ENCODE measurements around the gene OR7G2.
"Not testable (repeated sequence)": the region's sequence is repeated elsewhere in the genome, so short reads cannot be mapped to it uniquely, and the experiment has no call there.

The OR7G2 gene

DNA sequence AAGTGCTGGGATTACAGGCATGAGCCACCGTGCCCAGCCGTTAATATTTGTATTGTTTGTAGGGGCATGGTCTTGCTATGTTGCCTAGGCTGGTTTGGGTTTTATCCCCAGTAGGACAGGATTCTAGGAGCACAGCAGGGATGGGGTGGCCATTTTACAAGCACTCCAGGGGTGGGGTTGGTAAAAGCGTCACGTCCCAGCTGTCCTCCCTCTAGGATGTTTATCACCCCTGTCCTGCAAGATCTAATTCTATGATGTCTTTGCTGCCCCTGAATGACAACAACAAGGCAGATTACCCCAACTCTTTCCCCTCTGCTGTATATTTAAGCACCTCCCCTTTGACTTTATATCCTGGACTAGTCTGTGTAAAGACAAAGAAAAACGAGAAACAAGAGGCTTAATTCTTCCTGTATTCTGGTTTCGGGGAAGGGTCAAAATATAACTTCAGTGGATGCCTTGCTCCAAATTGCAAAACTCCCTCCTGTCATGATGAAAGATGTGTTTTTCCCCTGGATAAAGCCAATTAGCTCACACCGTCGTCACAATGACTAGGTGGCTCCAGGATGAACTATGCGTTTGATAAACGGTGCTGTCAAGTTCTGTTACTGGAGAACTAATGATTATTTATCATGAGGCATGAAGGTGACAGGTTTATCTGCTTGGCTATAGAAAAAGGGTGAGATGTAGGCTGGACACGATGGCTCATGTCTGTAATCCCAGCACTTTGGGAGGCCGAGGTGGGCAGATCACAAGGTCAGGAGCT lies 48.2 kb downstream of the OR7G2 start:
- no peak for DNase-seq (ENCODE audit: low read depth in 1 of 2, low spot score in 1 of 2)
- TF ChIP-seq, protein P1, sequence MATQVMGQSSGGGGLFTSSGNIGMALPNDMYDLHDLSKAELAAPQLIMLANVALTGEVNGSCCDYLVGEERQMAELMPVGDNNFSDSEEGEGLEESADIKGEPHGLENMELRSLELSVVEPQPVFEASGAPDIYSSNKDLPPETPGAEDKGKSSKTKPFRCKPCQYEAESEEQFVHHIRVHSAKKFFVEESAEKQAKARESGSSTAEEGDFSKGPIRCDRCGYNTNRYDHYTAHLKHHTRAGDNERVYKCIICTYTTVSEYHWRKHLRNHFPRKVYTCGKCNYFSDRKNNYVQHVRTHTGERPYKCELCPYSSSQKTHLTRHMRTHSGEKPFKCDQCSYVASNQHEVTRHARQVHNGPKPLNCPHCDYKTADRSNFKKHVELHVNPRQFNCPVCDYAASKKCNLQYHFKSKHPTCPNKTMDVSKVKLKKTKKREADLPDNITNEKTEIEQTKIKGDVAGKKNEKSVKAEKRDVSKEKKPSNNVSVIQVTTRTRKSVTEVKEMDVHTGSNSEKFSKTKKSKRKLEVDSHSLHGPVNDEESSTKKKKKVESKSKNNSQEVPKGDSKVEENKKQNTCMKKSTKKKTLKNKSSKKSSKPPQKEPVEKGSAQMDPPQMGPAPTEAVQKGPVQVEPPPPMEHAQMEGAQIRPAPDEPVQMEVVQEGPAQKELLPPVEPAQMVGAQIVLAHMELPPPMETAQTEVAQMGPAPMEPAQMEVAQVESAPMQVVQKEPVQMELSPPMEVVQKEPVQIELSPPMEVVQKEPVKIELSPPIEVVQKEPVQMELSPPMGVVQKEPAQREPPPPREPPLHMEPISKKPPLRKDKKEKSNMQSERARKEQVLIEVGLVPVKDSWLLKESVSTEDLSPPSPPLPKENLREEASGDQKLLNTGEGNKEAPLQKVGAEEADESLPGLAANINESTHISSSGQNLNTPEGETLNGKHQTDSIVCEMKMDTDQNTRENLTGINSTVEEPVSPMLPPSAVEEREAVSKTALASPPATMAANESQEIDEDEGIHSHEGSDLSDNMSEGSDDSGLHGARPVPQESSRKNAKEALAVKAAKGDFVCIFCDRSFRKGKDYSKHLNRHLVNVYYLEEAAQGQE (IDR thresholded peaks at IDR 0.05; ENCODE audit: insufficient replicate concordance, low read depth) = no peak
- TF ChIP-seq, protein P2, sequence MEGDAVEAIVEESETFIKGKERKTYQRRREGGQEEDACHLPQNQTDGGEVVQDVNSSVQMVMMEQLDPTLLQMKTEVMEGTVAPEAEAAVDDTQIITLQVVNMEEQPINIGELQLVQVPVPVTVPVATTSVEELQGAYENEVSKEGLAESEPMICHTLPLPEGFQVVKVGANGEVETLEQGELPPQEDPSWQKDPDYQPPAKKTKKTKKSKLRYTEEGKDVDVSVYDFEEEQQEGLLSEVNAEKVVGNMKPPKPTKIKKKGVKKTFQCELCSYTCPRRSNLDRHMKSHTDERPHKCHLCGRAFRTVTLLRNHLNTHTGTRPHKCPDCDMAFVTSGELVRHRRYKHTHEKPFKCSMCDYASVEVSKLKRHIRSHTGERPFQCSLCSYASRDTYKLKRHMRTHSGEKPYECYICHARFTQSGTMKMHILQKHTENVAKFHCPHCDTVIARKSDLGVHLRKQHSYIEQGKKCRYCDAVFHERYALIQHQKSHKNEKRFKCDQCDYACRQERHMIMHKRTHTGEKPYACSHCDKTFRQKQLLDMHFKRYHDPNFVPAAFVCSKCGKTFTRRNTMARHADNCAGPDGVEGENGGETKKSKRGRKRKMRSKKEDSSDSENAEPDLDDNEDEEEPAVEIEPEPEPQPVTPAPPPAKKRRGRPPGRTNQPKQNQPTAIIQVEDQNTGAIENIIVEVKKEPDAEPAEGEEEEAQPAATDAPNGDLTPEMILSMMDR (IDR thresholded peaks at IDR 0.05; ENCODE audit: insufficient read depth, low read length) = no peak
- TF ChIP-seq GABPA (IDR thresholded peaks at IDR 0.05; ENCODE audit: low read depth) (no peak), SPI1 (IDR thresholded peaks at IDR 0.05; ENCODE audit: borderline replicate concordance, low read depth) (no peak), POLR2AphosphoS5 (IDR thresholded peaks at IDR 0.05; ENCODE audit: low read depth) (no peak)
- H3K27me3 ChIP-seq (ENCODE audit: insufficient read depth, poor library complexity, severe bottlenecking) = no peaks in the 10 kb centered on the region
- no peak overlapping the region for H3K4me3 ChIP-seq (replicated peaks; ENCODE audit: insufficient read depth, low read length)
- H3K27ac ChIP-seq (replicated peaks) = no peak overlapping the region

DNA sequence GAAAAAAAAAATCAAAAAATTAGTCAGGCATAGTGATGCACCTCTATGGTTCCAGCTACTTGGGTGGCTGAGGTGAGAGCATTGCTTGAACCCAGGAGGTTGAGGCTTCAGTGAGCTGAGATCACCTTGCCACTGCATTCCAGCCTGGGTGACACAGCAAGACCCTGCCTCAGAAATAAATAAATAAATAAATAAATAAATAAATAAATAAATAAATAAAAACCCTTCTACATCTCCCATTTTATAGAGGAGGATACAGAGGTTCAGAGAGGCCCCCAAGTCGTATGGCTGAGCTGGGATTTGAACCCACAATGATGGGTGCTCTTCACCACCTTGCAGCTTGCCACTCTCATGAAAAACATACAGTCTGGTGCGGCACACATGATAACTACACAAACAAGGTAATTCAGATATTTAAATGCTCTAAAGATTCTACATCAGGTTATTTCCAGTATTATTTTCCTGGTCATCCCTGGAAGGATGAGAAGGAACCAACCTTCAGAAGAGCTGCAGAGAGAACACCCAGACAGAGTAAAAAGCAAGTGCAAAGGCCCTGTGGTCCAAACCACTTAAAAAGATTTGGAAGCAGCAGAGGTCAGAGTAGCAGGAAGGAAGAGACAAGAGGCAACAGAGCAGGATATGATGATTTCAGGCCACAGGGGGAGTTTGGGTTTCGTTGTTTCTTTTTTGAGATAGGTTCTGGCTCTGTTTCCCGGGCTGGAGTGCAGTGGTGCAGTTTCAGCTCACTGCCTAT lies 49.6 kb downstream of the OR7G2 start:
- DNase-seq (ENCODE audit: low read depth in 1 of 2, low spot score in 1 of 2) = no peak
- Histone ChIP-seq H3K27ac (replicated peaks) (no peak overlapping the region), H3K27me3 (ENCODE audit: insufficient read depth, poor library complexity, severe bottlenecking) (no peaks in the 10 kb centered on the region), H3K4me3 (replicated peaks; ENCODE audit: insufficient read depth, low read length) (no peak overlapping the region)
- TF ChIP-seq POLR2AphosphoS5 (IDR thresholded peaks at IDR 0.05; ENCODE audit: low read depth) (no peak), GABPA (IDR thresholded peaks at IDR 0.05; ENCODE audit: low read depth) (no peak), SPI1 (IDR thresholded peaks at IDR 0.05; ENCODE audit: borderline replicate concordance, low read depth) (no peak)
- TF ChIP-seq, protein P2 (IDR thresholded peaks at IDR 0.05; ENCODE audit: insufficient read depth, low read length) = no peak
- TF ChIP-seq, protein P1 (IDR thresholded peaks at IDR 0.05; ENCODE audit: insufficient replicate concordance, low read depth) = no peak

DNA sequence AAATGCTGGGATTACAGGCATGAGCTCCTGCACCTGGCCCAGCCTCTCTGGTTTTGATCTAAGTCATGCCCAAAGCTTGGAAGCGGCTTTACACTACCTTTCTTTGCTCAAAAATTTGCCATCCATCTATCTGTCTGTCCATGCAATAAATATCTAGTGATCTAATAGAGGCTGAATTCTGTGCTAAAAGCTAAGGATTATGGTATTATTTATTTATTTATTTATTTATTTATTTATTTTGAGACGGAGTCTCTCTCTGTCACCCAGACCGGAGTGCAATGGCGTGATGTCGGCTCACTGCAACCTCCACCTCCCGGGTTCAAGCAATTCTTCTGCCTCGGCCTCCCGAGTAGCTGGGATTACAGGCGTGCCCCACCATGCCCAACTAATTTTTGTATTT lies 51.1 kb downstream of the OR7G2 start:
- DNase-seq (ENCODE audit: low read depth in 1 of 2, low spot score in 1 of 2); H3K27me3 ChIP-seq (ENCODE audit: insufficient read depth, poor library complexity, severe bottlenecking); H3K4me3 ChIP-seq (replicated peaks; ENCODE audit: insufficient read depth, low read length); H3K27ac ChIP-seq (replicated peaks): not testable (repeated sequence)

DNA sequence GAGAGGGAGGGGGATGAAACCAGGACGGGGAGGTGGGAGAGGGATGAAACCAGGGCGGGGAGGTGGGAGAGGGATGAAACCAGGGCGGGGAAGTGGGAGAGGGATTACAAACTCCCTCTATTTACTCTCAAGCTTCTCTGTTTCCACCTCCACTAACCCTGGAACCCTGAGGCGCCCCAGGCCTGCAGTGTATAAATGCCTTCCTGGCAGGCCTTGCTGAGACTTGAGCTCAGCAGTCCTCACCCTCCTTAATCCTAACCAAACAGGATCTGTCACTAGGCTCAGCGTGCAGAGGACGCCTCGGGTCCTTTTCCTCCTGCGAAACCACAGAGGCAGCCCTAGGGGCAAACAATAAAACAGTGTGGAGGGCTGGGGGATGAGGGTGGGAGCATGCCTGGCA lies 52.5 kb downstream of the OR7G2 start:
- no peak for DNase-seq (ENCODE audit: low read depth in 1 of 2, low spot score in 1 of 2)
- no peak overlapping the region for H3K27ac ChIP-seq (replicated peaks)

More for the DNA sequence above, 52.5 kb downstream of the OR7G2 start:
- TF ChIP-seq GABPA (IDR thresholded peaks at IDR 0.05; ENCODE audit: low read depth) = no peak
- no peak for TF ChIP-seq SPI1 (IDR thresholded peaks at IDR 0.05; ENCODE audit: borderline replicate concordance, low read depth)
- TF ChIP-seq, protein P1 (IDR thresholded peaks at IDR 0.05; ENCODE audit: insufficient replicate concordance, low read depth) = no peak
- no peak for TF ChIP-seq POLR2AphosphoS5 (IDR thresholded peaks at IDR 0.05; ENCODE audit: low read depth)
- TF ChIP-seq, protein P2 (IDR thresholded peaks at IDR 0.05; ENCODE audit: insufficient read depth, low read length) = no peak
- Histone ChIP-seq H3K27me3 (ENCODE audit: insufficient read depth, poor library complexity, severe bottlenecking) (no peaks in the 10 kb centered on the region), H3K4me3 (replicated peaks; ENCODE audit: insufficient read depth, low read length) (no peak overlapping the region)
